ENCODE measurements around the gene ST6GALNAC1.

GRCh38 chr17:76660656-76661042 is 17.1 kb upstream of the ST6GALNAC1 start:
- TF ChIP-seq POLR2AphosphoS5 (IDR thresholded peaks at IDR 0.05; ENCODE audit: low read depth, low read length), result no peak
- no peak for TF ChIP-seq TAF1 (IDR thresholded peaks at IDR 0.05; ENCODE audit: borderline replicate concordance, low read depth, low read length)
- TF ChIP-seq POLR2A (IDR thresholded peaks at IDR 0.05; ENCODE audit: low read depth, low read length), result no peak

All from GM12892 (cell line).